HEK293T (cell line): ENCODE data around the gene TMEM236.
"Not testable (repeated sequence)": the region's sequence is repeated elsewhere in the genome, so short reads cannot be mapped to it uniquely, and the experiment has no call there.

Experiments used
- CTCF ChIA-PET: fragments of 350-600 bp; formaldehyde crosslinking; extraction: SDS; loops from one replicate; lab custom pipeline; 2021; ENCODE audit warnings: antibody characterized with exemption, inconsistent platforms; lab: Yijun Ruan, JAX
- POLR2A ChIA-PET: fragments of 350-600 bp; formaldehyde crosslinking; extraction: SDS; loops from one replicate; lab custom pipeline; 2020; ENCODE audit warnings: antibody characterized with exemption, inconsistent platforms; lab: Yijun Ruan, JAX
- DNase-seq: peaks from one replicate; pipeline ENCODE4 v3.0.0; 2012; ENCODE audit warnings: mixed read lengths; ENCODE audit errors: extremely low spot score
- ARNT ChIP-seq: fragments of 450-650 bp; IDR thresholded peaks from 2 replicates; pipeline ENCODE4 v1.6.1; 2017; ENCODE audit warnings: mild to moderate bottlenecking
- BHLHE40 ChIP-seq: fragments of 450-650 bp; IDR thresholded peaks from 2 replicates; pipeline ENCODE4 v1.6.1; 2016; ENCODE audit warnings: mild to moderate bottlenecking, moderate library complexity, borderline replicate concordance
- CTBP1 ChIP-seq: fragments of 450-650 bp; IDR thresholded peaks from 2 replicates; pipeline ENCODE4 v1.6.1; 2016; ENCODE audit warnings: borderline replicate concordance
- ELF4 ChIP-seq: fragments of 450-650 bp; IDR thresholded peaks from 2 replicates; pipeline ENCODE4 v1.6.1; 2017; ENCODE audit warnings: antibody characterized with exemption
- FOXA1 ChIP-seq: fragments of 450-650 bp; IDR thresholded peaks from 2 replicates; pipeline ENCODE4 v1.6.1; 2016; ENCODE audit warnings: mild to moderate bottlenecking
- FOXK2 ChIP-seq: fragments of 450-650 bp; IDR thresholded peaks from 2 replicates; pipeline ENCODE4 v1.6.1; 2016; ENCODE audit warnings: mild to moderate bottlenecking
- FOXM1 ChIP-seq: fragments of 450-650 bp; IDR thresholded peaks from 2 replicates; pipeline ENCODE4 v1.6.1; 2017; ENCODE audit warnings: mild to moderate bottlenecking, borderline replicate concordance
- HDGF ChIP-seq: fragments of 450-650 bp; IDR thresholded peaks from 2 replicates; pipeline ENCODE4 v1.6.1; 2017; ENCODE audit warnings: antibody characterized with exemption, borderline replicate concordance
- L3MBTL2 ChIP-seq: fragments of 450-650 bp; conservative IDR thresholded peaks from 2 replicates; pipeline ENCODE4 v1.6.1; 2016; ENCODE audit warnings: mild to moderate bottlenecking
- LEF1 ChIP-seq: fragments of 450-650 bp; IDR thresholded peaks from 2 replicates; pipeline ENCODE4 v1.6.1; 2017; ENCODE audit warnings: mild to moderate bottlenecking, borderline replicate concordance
- NFRKB ChIP-seq: fragments of 450-650 bp; IDR thresholded peaks from 2 replicates; pipeline ENCODE4 v1.6.1; 2016; ENCODE audit warnings: mild to moderate bottlenecking, moderate library complexity
- PKNOX1 ChIP-seq: fragments of 450-650 bp; IDR thresholded peaks from 2 replicates; pipeline ENCODE4 v1.6.1; 2016
- SP1 ChIP-seq: fragments of 450-650 bp; IDR thresholded peaks from 2 replicates; pipeline ENCODE4 v1.6.1; 2017
- SUZ12 ChIP-seq: fragments of 450-650 bp; IDR thresholded peaks from 2 replicates; pipeline ENCODE4 v1.6.1; 2016; ENCODE audit warnings: mild to moderate bottlenecking
- TARDBP ChIP-seq: fragments of 450-650 bp; IDR thresholded peaks from 2 replicates; pipeline ENCODE4 v1.6.1; 2016
- ZNF384 ChIP-seq: fragments of 450-650 bp; IDR thresholded peaks from 2 replicates; pipeline ENCODE4 v1.6.1; 2016

TMEM236 gene

DNA sequence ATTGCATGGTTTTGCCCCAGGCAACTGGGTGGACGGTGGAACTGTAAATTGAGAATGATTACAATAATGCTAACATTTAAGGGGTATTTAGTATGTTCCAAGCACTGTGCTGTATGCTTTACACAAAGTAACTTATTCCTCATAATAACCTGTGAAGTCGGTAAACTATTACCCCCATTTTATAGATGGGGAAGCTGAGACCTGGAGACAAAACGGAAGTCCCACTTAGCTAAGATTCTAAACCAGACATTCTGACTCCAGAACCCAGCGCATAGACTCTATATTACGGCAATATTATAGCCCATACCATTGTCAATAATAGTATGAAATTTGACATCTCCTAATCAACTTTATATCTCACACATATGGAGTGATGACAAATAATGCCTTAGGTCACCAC is 39.9 kb upstream of the TMEM236 start:
- no peak for TF ChIP-seq NFRKB
- DNase-seq, result no peak
- ChIA-PET CTCF (no interaction called here), POLR2A (no interaction called here)

- ChIA-PET CTCF (no interaction called here), POLR2A (interaction anchor here (2.1 kb wide), 1 partner anchor 8 kb away, joined by 4 read pairs; no protein-coding TSS in a partner anchor)
- no peak for DNase-seq
- no peak for TF ChIP-seq TARDBP
- no peak for TF ChIP-seq LEF1
- no peak for TF ChIP-seq NFRKB
- no peak for TF ChIP-seq FOXA1
- TF ChIP-seq ELF4, result no peak
- no peak for TF ChIP-seq HDGF
- no peak for TF ChIP-seq L3MBTL2
- TF ChIP-seq SP1, result no peak
- no peak for TF ChIP-seq CTBP1
- no peak for TF ChIP-seq SUZ12
- TF ChIP-seq FOXM1, result no peak
- no peak for TF ChIP-seq PKNOX1
- no peak for TF ChIP-seq ZNF384
- no peak for TF ChIP-seq ARNT
- TF ChIP-seq FOXK2, result no peak
- TF ChIP-seq BHLHE40, result no peak
Observed at GRCh38 chr10:17712717-17713471, 39.1 kb upstream of the TMEM236 start.

- TF ChIP-seq FOXA1 (no peak), ZNF384 (no peak), HDGF (no peak), L3MBTL2 (no peak), TARDBP (no peak), ARNT (no peak), FOXK2 (no peak), LEF1 (no peak), CTBP1 (no peak), PKNOX1 (no peak), ELF4 (no peak), NFRKB (no peak)
- ChIA-PET CTCF (no interaction called here), POLR2A (interaction anchor here (2.1 kb wide), 1 partner anchor 9 kb away, joined by 4 read pairs; no protein-coding TSS in a partner anchor)
- no peak for DNase-seq
Observed at GRCh38 chr10:17713758-17714157, 38.2 kb upstream of the TMEM236 start.

DNA sequence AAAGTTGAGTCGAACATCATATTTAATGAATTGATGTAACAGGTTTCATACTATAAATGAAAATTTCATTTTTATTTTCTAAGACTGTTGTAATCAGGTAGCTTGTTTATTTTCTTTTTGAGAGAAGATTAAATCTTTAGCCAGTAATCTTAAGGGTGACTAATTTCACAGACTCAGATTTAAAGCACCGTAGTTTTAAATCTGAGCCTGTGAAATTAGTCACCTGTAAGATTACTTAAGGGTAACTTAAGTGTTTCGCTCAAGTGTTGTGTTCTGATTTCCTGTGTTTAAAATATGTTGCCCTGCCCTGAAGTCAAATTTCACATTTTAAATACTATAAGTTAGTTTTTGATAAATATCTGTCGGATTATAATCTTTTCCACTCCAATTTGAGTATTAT is 35.8 kb upstream of the TMEM236 start:
- DNase-seq, result no peak
- no peak for TF ChIP-seq ELF4
- TF ChIP-seq PKNOX1, result no peak
- TF ChIP-seq FOXK2, result no peak
- no peak for TF ChIP-seq BHLHE40
- TF ChIP-seq TARDBP, result no peak
- no peak for TF ChIP-seq ARNT
- TF ChIP-seq FOXA1, result no peak
- POLR2A ChIA-PET, result no interaction called here
- CTCF ChIA-PET, result no interaction called here

- POLR2A ChIA-PET, DNase-seq, CTCF ChIA-PET: not testable (repeated sequence)
Observed at GRCh38 chr10:17722317-17723014, 29.5 kb upstream of the TMEM236 start.

DNA sequence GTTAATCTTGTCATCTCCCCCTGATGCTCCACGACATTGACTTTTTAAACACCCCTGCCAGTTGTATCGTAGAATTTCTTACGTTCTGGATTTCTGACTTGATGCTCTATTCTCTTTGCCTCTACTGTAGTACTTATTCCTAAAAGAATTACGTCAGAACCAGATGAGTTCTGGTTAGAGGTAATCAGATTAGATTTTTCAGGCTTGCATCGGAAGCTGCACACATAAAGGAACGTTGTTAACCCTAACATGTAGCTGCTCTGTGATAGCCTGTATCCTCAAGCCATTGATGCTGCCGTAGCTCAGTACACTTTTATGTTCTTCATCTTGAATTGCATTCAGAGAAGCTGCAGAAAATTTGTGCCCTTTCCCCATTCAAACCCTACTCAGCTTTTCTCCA is 26.3 kb upstream of the TMEM236 start:
- POLR2A ChIA-PET, result no interaction called here
- TF ChIP-seq BHLHE40, result no peak
- TF ChIP-seq NFRKB, result no peak
- no peak for TF ChIP-seq FOXK2
- no peak for TF ChIP-seq FOXM1
- TF ChIP-seq CTBP1, result no peak
- no peak for TF ChIP-seq PKNOX1
- no peak for TF ChIP-seq ELF4
- TF ChIP-seq FOXA1, result no peak
- CTCF ChIA-PET, result no interaction called here
- no peak for DNase-seq
